ENCODE results near the gene COQ9. TPM values are rescaled to one million over a fixed set of nuclear protein-coding genes. Genes with fewer than 3 reads are reported as not detected.
A peak's percentile ranks its signal among the peaks of the same experiment; 100 is the strongest.

Gene COQ9
- total RNA-seq, 1 experiment from 2014 or later: 80.8 TPM

- H3K4me1 Mint-ChIP-seq (ENCODE audit: insufficient read depth, unreplicated experiment): no peaks in the 10 kb centered on the region
- intact Hi-C loops (cut with micrococcal nuclease): no loop called here
- POLR2A ChIA-PET: interaction anchor here (0.7 to 1.0 kb wide), 2 partner anchors 9 kb away, joined by 3 to 7 read pairs; partner anchors contain the start of gene POLR2C
- H3K27ac Mint-ChIP-seq (ENCODE audit: low read depth, unreplicated experiment): no peak overlapping the region
- CTCF ChIA-PET: no interaction called here
- H3K36me3 Mint-ChIP-seq (ENCODE audit: insufficient read depth, unreplicated experiment): peaks cover 44% of the 10 kb centered on the region
- TSS peak; percentile 14 for BruUV-seq (replicated peaks)
- H3K9me3 Mint-ChIP-seq (ENCODE audit: unreplicated experiment): no peaks in the 10 kb centered on the region
- H3K4me3 Mint-ChIP-seq (ENCODE audit: unreplicated experiment): no peak overlapping the region
- TF ChIP-seq, protein P1, sequence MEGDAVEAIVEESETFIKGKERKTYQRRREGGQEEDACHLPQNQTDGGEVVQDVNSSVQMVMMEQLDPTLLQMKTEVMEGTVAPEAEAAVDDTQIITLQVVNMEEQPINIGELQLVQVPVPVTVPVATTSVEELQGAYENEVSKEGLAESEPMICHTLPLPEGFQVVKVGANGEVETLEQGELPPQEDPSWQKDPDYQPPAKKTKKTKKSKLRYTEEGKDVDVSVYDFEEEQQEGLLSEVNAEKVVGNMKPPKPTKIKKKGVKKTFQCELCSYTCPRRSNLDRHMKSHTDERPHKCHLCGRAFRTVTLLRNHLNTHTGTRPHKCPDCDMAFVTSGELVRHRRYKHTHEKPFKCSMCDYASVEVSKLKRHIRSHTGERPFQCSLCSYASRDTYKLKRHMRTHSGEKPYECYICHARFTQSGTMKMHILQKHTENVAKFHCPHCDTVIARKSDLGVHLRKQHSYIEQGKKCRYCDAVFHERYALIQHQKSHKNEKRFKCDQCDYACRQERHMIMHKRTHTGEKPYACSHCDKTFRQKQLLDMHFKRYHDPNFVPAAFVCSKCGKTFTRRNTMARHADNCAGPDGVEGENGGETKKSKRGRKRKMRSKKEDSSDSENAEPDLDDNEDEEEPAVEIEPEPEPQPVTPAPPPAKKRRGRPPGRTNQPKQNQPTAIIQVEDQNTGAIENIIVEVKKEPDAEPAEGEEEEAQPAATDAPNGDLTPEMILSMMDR (IDR thresholded peaks at IDR 0.05; ENCODE audit: unreplicated experiment): no peak
- H3K27me3 Mint-ChIP-seq (ENCODE audit: insufficient read depth, unreplicated experiment): no peaks in the 10 kb centered on the region
- DNase-seq (ENCODE audit: unreplicated experiment): no peak
Observed at GRCh38 chr16:57471209-57471608, 23.9 kb downstream of the COQ9 start.

DNA sequence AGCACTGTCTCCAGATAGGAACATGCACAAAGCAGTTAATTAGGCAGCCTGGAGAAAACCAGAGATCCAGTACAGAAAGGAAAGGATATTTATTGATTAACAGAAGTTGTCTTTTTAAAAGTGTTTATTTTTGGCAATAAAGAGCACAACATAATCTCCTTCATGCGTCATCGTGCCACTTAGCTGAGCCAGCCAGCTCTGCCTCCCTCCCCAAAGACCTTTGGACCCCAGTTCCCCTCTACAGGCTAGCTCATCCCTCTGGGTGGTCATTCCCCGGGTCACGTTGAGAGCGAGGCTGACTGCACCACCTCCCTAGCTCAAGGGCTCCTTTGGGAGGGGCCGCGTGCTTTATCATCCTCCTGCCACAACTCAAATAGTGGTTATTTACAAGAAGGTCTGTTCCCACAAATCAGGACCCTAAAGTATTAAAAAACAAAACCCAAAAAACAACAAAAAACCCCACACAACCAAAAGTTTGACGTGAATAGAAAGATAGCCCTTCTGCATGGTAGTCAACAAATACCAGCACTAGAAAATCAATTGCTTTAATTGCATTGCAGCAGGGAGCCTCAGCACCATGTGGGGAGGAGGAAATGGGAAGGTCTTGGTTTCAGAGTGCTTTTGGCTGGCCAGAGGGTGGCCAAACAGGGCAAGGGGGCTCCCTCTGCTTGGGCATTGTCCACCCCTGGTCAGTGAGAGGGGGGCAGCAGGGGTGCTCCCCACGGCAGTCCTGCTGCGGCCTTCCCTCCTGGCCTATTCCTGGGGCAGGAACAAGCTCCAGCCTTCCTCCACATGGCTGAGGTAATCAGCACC lies 24.8 kb downstream of the COQ9 start:
- no peaks in the 10 kb centered on the region for H3K27me3 Mint-ChIP-seq (ENCODE audit: insufficient read depth, unreplicated experiment)
- no peaks in the 10 kb centered on the region for H3K9me3 Mint-ChIP-seq (ENCODE audit: unreplicated experiment)
- TF ChIP-seq, protein P1 (IDR thresholded peaks at IDR 0.05; ENCODE audit: unreplicated experiment): no peak
- H3K36me3 Mint-ChIP-seq (ENCODE audit: insufficient read depth, unreplicated experiment): peaks cover 42% of the 10 kb centered on the region
- no peak for DNase-seq (ENCODE audit: unreplicated experiment)
- H3K4me1 Mint-ChIP-seq (ENCODE audit: insufficient read depth, unreplicated experiment): no peaks in the 10 kb centered on the region
- POLR2A ChIA-PET: interaction anchor here (1.0 to 1.6 kb wide), 3 partner anchors 8 to 25 kb away, joined by 4 read pairs; partner anchors contain the start of gene POLR2C
- no peak overlapping the region for H3K27ac Mint-ChIP-seq (ENCODE audit: low read depth, unreplicated experiment)
- BruUV-seq (replicated peaks): no TSS peak
- intact Hi-C loops (cut with micrococcal nuclease): no loop called here
- CTCF ChIA-PET: interaction anchor here (2.2 kb wide), 1 partner anchor 10 kb away, joined by 13 read pairs; the partner anchor contains the start of gene POLR2C
- H3K4me3 Mint-ChIP-seq (ENCODE audit: unreplicated experiment): no peak overlapping the region

DNA sequence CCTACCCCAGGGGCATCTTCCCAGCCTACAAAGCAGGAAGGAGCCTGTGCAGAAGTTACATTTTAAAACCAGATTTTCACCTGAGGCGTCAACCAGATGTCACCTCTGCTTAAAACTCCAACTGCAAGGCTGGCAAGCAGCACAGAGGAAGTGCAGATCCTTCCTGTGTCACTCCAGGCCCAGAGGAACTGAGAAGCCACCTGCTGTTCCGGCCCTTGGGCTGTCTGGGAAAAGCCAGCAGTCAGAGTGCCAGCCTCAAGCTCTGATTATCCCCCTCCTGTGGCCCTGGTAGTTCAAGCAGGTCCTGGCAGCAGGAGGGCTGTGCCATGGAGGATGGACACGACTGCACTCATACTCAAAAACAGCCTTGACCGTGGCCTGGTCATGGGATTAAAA lies 25.4 kb downstream of the COQ9 start:
- Mint-ChIP-seq H3K9me3 (ENCODE audit: unreplicated experiment) (no peaks in the 10 kb centered on the region), H3K4me1 (ENCODE audit: insufficient read depth, unreplicated experiment) (no peaks in the 10 kb centered on the region), H3K4me3 (ENCODE audit: unreplicated experiment) (no peak overlapping the region), H3K27ac (ENCODE audit: low read depth, unreplicated experiment) (no peak overlapping the region), H3K27me3 (ENCODE audit: insufficient read depth, unreplicated experiment) (no peaks in the 10 kb centered on the region), H3K36me3 (ENCODE audit: insufficient read depth, unreplicated experiment) (peaks cover 37% of the 10 kb centered on the region)
- no peak for DNase-seq (ENCODE audit: unreplicated experiment)
- no TSS peak for BruUV-seq (replicated peaks)
- intact Hi-C loops (cut with micrococcal nuclease): no loop called here
- CTCF ChIA-PET: interaction anchor here (2.2 kb wide), 1 partner anchor 11 kb away, joined by 13 read pairs; the partner anchor contains the start of gene POLR2C
- TF ChIP-seq, protein P1 (IDR thresholded peaks at IDR 0.05; ENCODE audit: unreplicated experiment): no peak
- POLR2A ChIA-PET: interaction anchor here (1.0 to 1.6 kb wide), 3 partner anchors 8 to 26 kb away, joined by 4 read pairs; partner anchors contain the start of gene POLR2C

DNA sequence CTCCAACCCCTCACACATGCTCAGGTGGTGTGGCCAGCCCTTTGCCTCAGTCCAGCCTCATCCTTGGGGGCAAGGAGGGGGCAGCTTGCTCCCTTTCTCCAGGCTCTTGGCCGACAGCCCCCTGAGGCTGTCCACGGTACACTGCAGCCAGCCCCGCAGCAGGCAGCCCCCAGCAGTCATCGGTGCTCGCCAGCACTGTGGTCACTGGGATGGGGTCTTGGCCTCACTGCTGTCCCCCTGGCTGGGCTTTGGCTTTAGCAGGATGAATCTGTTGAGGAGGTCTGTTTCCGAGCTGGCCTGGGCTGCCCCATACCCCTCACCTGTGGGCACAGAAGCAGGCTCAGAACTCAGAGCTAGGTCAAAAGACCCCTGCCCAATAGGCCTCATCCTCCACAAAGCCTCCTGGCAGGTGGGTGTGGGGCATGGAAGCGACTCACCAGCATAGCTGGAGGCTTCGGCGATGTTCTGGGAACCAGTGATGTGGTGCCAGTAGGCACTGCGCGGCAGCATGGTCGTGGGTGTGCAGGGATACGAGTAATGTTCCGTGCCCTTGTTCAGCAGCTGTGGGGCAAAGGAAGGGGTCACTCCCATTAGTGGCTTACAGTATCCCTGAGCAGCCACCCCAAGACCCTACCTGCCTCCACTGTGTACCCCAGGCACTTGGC lies 26.0 kb downstream of the COQ9 start:
- Mint-ChIP-seq H3K27ac (ENCODE audit: low read depth, unreplicated experiment) (no peak overlapping the region), H3K4me3 (ENCODE audit: unreplicated experiment) (no peak overlapping the region), H3K36me3 (ENCODE audit: insufficient read depth, unreplicated experiment) (peaks cover 31% of the 10 kb centered on the region), H3K9me3 (ENCODE audit: unreplicated experiment) (no peaks in the 10 kb centered on the region), H3K4me1 (ENCODE audit: insufficient read depth, unreplicated experiment) (no peaks in the 10 kb centered on the region), H3K27me3 (ENCODE audit: insufficient read depth, unreplicated experiment) (no peaks in the 10 kb centered on the region)
- DNase-seq (ENCODE audit: unreplicated experiment): no peak
- ChIA-PET CTCF (interaction anchor here (0.6 to 2.2 kb wide), 2 partner anchors 11 to 140 kb away, joined by 4 to 13 read pairs; partner anchors contain the start of gene POLR2C), POLR2A (interaction anchor here (0.6 to 1.6 kb wide), 3 partner anchors 9 to 12 kb away, joined by 4 to 5 read pairs (median 4); partner anchors contain the start of gene POLR2C)
- intact Hi-C loops (cut with micrococcal nuclease): no loop called here
- TF ChIP-seq, protein P1 (IDR thresholded peaks at IDR 0.05; ENCODE audit: unreplicated experiment): no peak
- no TSS peak for BruUV-seq (replicated peaks)

Data from MCF 10A (cell line).